CD14-positive monocyte (primary cell): ENCODE data around the gene DNAJB8. TPM values are rescaled to one million over a fixed set of nuclear protein-coding genes. Genes with fewer than 3 reads are reported as not detected.

Source experiments
- DNase-seq, 3 donors: peaks; one replicate each; pipeline ENCODE4 v3.0.0-alpha.2; 2011 to 2022
- H2AFZ ChIP-seq: 2 replicates; pipeline ENCODE4 v1.6.0; 2012; ENCODE audit warnings: mild to moderate bottlenecking, low read depth, low read length, inconsistent platforms; ENCODE audit not compliant: insufficient read depth, poor library complexity, severe bottlenecking
- H3K27ac ChIP-seq, 2 donors: 1 replicate in 1 of 2; 2 replicates in 1 of 2; pipeline ENCODE4 v1.5.1; 2012 to 2013; ENCODE audit warnings: low read length in 2 of 2, control low read depth in 1 of 2, inconsistent platforms in 1 of 2, low read depth in 1 of 2, mild to moderate bottlenecking in 1 of 2
- H3K27me3 ChIP-seq, 2 donors: one replicate each; pipeline versions ENCODE4 v1.6.0 to v1.6.1; 2011 to 2013; ENCODE audit warnings: low read length in 2 of 2; ENCODE audit not compliant: control insufficient read depth in 2 of 2, insufficient read depth in 2 of 2
- H3K36me3 ChIP-seq, 2 donors: replicated peaks in 1 of 2; 1 replicate in 1 of 2; 2 replicates in 1 of 2; pipeline versions ENCODE4 v1.5.1 to v1.6.1; 2012 to 2013; ENCODE audit warnings: low read length in 2 of 2, control low read depth in 1 of 2, inconsistent platforms in 1 of 2, mild to moderate bottlenecking in 1 of 2; ENCODE audit not compliant: insufficient read depth in 2 of 2, control insufficient read depth in 1 of 2
- H3K4me1 ChIP-seq, 2 donors: 1 replicate in 1 of 2; 2 replicates in 1 of 2; pipeline versions ENCODE4 v1.5.1 to v1.6.1; 2012 to 2013; ENCODE audit warnings: low read length in 2 of 2, control low read depth in 1 of 2, inconsistent platforms in 1 of 2, mild to moderate bottlenecking in 1 of 2, moderate library complexity in 1 of 2; ENCODE audit not compliant: insufficient read depth in 2 of 2, control insufficient read depth in 1 of 2
- H3K4me2 ChIP-seq: replicated peaks from 2 replicates; pipeline ENCODE3; 2012; ENCODE audit warnings: low read length, moderate library complexity, mild to moderate bottlenecking; ENCODE audit not compliant: poor library complexity, severe bottlenecking; ENCODE audit errors: extremely low read depth
- H3K4me3 ChIP-seq, 3 experiments: fragments of 200-600 bp in 1 of 3; sonication (generic) in 1 of 3; replicated peaks in 1 of 3; 1 replicate in 2 of 3; 2 replicates in 1 of 3; pipeline ENCODE4 v1.5.1; 2011 to 2013; ENCODE audit warnings: low read length in 3 of 3, mild to moderate bottlenecking in 3 of 3, control low read depth in 2 of 3, low read depth in 2 of 3, inconsistent platforms in 1 of 3, moderate library complexity in 1 of 3
- H3K79me2 ChIP-seq: 2 replicates; pipeline ENCODE4 v1.6.0; 2012; ENCODE audit warnings: mild to moderate bottlenecking, control low read depth, inconsistent platforms, low read length, moderate library complexity; ENCODE audit not compliant: insufficient read depth
- H3K9ac ChIP-seq: 2 replicates; pipeline ENCODE4 v1.6.0; 2017; ENCODE audit warnings: low read length, mild to moderate bottlenecking; ENCODE audit not compliant: insufficient read depth, poor library complexity, severe bottlenecking
- H3K9me3 ChIP-seq, 2 donors: replicated peaks in 1 of 2; 1 replicate in 1 of 2; 2 replicates in 1 of 2; pipeline versions ENCODE4 v1.5.1 to v1.6.1; 2012 to 2013; ENCODE audit warnings: low read length in 2 of 2, control low read depth in 1 of 2; ENCODE audit not compliant: control insufficient read depth in 1 of 2, insufficient read depth in 1 of 2
- H4K20me1 ChIP-seq: 2 replicates; pipeline ENCODE4 v1.6.0; 2012; ENCODE audit warnings: mild to moderate bottlenecking, low read length, control low read depth, moderate library complexity; ENCODE audit not compliant: insufficient read depth
- H3K27ac Mint-ChIP-seq, 7 donors: one replicate each; pipeline ENCODE4 v1.8.0; 2020; ENCODE audit warnings: mild to moderate bottlenecking in 7 of 7, mixed read lengths in 7 of 7, moderate library complexity in 6 of 7, inconsistent platforms in 2 of 7
- H3K27me3 Mint-ChIP-seq, 3 donors: one replicate each; pipeline ENCODE4 v1.8.0; 2021 to 2022; ENCODE audit warnings: low read depth in 3 of 3, mild to moderate bottlenecking in 3 of 3, mixed read lengths in 3 of 3, moderate library complexity in 3 of 3, inconsistent platforms in 1 of 3
- H3K36me3 Mint-ChIP-seq, 2 donors: one replicate each; pipeline ENCODE4 v1.8.0; 2020; ENCODE audit warnings: mixed read lengths in 2 of 2, inconsistent platforms in 1 of 2, mild to moderate bottlenecking in 1 of 2
- H3K4me1 Mint-ChIP-seq: one replicate; pipeline ENCODE4 v1.8.0; 2020; ENCODE audit warnings: mild to moderate bottlenecking, mixed read lengths
- H3K4me3 Mint-ChIP-seq, 2 donors: one replicate each; pipeline ENCODE4 v1.8.0; 2020; ENCODE audit warnings: mild to moderate bottlenecking in 2 of 2, mixed read lengths in 2 of 2, moderate library complexity in 1 of 2
- H3K9me3 Mint-ChIP-seq, 7 donors: one replicate each; pipeline ENCODE4 v1.8.0; 2020 to 2022; ENCODE audit warnings: mixed read lengths in 7 of 7, mild to moderate bottlenecking in 6 of 7, moderate library complexity in 6 of 7, inconsistent platforms in 2 of 7
- CTCF ChIP-seq: fragments of 200-600 bp; IDR thresholded peaks from one replicate; pipeline ENCODE4 v1.8.0; 2022; ENCODE audit warnings: antibody characterized with exemption, mild to moderate bottlenecking
- WGBS: methylation state at CpG from one replicate; pipeline ENCODE4 v1.1.5; 2013; ENCODE audit warnings: missing lambda C conversion rate; ENCODE audit not compliant: insufficient coverage; 5-methylcytosine and 5-hydroxymethylcytosine counted together
- intact Hi-C, 2 donors: fragments of 100-400 bp; cut with micrococcal nuclease; formaldehyde crosslinking; loops; one replicate each; pipeline versions ENCODE4 v1.15.0 to v1.15.1; 2023
- polyA plus RNA-seq, 3 donors: library from polyadenylated mRNA; depleted of rRNA in 1 of 3; unstranded in 2 of 3; stranded (reverse) in 1 of 3; fragments of 300-500 nt in 2 of 3; fragments of >200 nt in 1 of 3; fragmentation: Illumina TruSeq in 2 of 3; gene quantifications; 1 replicate in 2 of 3; 2 replicates in 1 of 3; pipeline ENCODE4 v1.2.3, GENCODE V29; 2012 to 2021

Gene DNAJB8
- polyA plus RNA-seq, 3 donors: not detected

- peaks cover 0 to 6% (median 2%) of the 10 kb centered on the region in 7 donors for H3K9me3 Mint-ChIP-seq
- Histone ChIP-seq H3K4me2 (no peak overlapping the region), H4K20me1 (no peaks in the 10 kb centered on the region), H3K36me3 (no peaks in the 10 kb centered on the region), H3K9ac (no peak overlapping the region), H3K4me1 (peaks cover 16 to 20% of the 10 kb centered on the region in 2 donors), H2AFZ (no peak overlapping the region), H3K9me3 (peaks cover 0 to 3% of the 10 kb centered on the region in 2 donors), H3K27ac (no peak overlapping the region), H3K4me3 (no peak overlapping the region), H3K79me2 (no peaks in the 10 kb centered on the region), H3K27me3 (no peaks in the 10 kb centered on the region)
- no peak overlapping the region for H3K4me3 Mint-ChIP-seq
- 93% methylated on average over 11 of the region's 12 CpGs for WGBS
- no peak overlapping the region for H3K27ac Mint-ChIP-seq
- H3K4me1 Mint-ChIP-seq: peaks cover 16% of the 10 kb centered on the region
- H3K36me3 Mint-ChIP-seq: peaks cover 0 to 5% of the 10 kb centered on the region in 2 donors
- TF ChIP-seq CTCF: no peak
- intact Hi-C loops: no loop called here
- DNase-seq: no peak
- H3K27me3 Mint-ChIP-seq: peaks cover 6 to 10% (median 6%) of the 10 kb centered on the region in 3 donors
Observed at GRCh38 chr3:128420720-128421438, 45.8 kb downstream of the DNAJB8 start.

DNA sequence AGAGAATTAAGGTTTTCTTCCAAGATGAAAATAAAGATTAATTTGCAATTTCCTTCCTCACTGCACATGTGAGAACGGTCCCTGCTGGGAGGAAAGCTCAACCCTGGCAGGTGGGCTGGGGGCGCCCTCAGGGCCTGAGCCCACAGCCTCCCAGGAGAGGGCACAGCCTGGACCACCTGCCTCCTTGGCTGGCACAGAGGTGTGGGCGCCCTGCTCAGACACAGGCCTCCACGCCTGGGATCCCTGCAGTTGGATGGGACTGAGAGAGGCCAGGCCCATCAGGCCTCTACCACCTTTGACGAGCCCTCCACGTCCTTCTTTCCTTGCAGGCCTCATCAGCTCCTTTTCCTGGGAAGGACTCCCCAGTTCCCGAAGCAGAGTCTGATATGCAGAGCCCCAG, 46.4 kb downstream of the DNAJB8 start:
- peaks cover 22 to 25% of the 10 kb centered on the region in 2 donors for H3K4me1 ChIP-seq
- H3K4me3 ChIP-seq: no peak overlapping the region
- intact Hi-C loops: no loop called here
- no peaks in the 10 kb centered on the region for H3K36me3 ChIP-seq
- peaks cover 0 to 6% of the 10 kb centered on the region in 2 donors for H3K9me3 ChIP-seq
- no peak for TF ChIP-seq CTCF
- peaks cover under 1 to 9% (median 3%) of the 10 kb centered on the region in 7 donors for H3K9me3 Mint-ChIP-seq
- H3K4me3 Mint-ChIP-seq: no peak overlapping the region
- H3K79me2 ChIP-seq: no peaks in the 10 kb centered on the region
- H4K20me1 ChIP-seq: no peaks in the 10 kb centered on the region
- no peak overlapping the region for H3K4me2 ChIP-seq
- no peak overlapping the region for H3K27ac Mint-ChIP-seq
- peaks cover 22% of the 10 kb centered on the region for H3K4me1 Mint-ChIP-seq
- no peak overlapping the region for H3K27ac ChIP-seq
- peaks cover 6 to 7% (median 6%) of the 10 kb centered on the region in 3 donors for H3K27me3 Mint-ChIP-seq
- H2AFZ ChIP-seq: no peak overlapping the region
- WGBS: 72% methylated on average over 6 of the region's 7 CpGs
- peaks cover 0 to 5% of the 10 kb centered on the region in 2 donors for H3K36me3 Mint-ChIP-seq
- DNase-seq: no peak
- H3K27me3 ChIP-seq: no peaks in the 10 kb centered on the region
- no peak overlapping the region for H3K9ac ChIP-seq
